Activated CD4-positive, alpha-beta T cell treated with anti-CD3 and anti-CD28 coated beads, Interleukin-2, amount 50 U/mL, for 1 hour (primary cell): Measurements from ENCODE around the gene EML1.
"Not testable (repeated sequence)": the region's sequence is repeated elsewhere in the genome, so short reads cannot be mapped to it uniquely, and the experiment has no call there.

Experiments
- DNase-seq: peaks from one replicate; pipeline ENCODE4 v3.0.0-alpha.2; 2020

The EML1 gene

GRCh38 chr14:99756796-99757195 is 36.4 kb upstream of the EML1 start:
- no peak for DNase-seq

DNA sequence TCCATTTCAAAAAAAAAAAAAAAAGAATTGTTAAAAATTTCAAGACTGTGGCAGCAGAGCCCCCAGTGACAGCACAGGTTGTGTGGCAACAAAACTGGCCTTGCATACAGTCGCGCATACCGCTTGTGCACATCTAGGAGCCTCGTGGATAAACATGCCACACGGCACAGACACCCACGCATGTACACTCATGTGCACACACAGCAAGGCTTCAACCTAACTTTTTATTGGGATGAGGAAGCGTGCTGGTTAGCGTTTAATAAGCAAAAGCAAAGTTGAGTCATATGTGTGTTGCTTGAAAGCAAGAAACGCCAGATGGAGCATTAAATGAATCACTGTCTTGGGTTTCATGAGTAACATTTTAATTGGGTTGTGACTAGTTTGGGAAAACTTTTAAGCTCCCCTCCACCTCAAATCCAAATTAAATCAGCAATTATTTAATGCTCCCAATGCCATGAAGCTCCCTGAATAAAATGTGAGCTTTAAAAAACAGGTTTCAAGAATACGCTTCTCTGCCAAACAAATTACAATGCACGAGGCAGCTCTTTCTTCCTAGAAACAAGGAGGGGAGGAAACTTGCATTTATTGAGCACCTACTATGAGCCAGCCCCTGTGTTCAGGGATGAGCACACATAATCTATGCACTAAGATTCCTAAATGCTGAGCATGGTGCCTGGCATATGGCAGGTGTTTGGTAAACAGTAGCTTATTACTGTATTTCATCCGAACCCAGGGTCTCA is 35.7 kb upstream of the EML1 start:
- DNase-seq = no peak

- DNase-seq = no peak
Observed at GRCh38 chr14:99758121-99758821, 34.9 kb upstream of the EML1 start.

DNA sequence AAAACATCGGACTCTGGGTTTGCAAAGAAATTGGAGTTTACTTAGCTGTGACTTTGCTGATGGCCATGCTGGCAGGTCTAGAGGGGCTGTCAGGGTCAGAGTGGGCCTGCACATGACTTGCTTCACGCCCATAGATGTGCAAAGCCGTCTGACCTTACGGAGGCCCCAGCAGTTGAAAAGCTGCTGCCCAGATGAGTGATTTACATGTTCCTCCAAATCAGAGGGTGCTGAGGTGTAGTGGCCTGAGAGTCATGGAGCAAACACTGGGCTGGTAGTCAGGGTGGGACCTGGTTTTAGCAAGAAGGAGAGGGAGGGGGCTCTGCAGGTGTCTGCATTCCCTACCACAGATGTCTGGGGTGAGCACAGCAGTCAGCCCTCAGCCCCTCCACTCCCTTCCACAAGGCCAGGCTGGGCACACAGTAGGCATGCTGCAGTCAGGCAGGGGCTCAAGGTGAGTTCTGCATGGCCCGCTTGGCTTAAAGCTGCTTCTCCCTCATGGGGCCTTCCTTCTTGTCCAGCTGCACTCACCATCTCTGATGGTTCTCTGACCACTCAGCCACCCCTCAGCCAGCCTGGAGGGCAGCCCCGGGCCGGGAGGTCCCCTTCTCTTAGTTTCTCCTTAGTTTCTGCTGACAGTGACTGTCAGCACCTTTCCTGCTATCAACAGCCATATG is 34.2 kb upstream of the EML1 start:
- no peak for DNase-seq

DNA sequence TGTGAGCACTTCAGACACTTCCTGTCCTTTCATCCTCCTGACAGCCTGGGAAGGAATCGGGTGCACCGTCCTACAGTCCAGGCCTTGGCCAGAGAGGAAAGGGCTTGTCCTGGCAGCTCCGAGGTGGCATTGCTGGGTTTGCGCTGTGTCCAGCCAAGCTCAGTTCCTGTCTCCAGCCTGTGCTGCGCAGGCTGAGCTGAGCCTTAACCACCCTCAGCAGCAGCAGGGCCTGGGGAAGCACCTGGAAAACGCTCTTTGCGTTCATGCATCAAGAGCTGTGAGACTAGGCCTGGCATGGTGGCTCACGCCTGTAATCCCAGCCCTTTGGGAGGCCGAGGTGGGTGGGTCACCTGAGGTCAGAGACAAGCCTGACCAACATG is 33.7 kb upstream of the EML1 start:
- no peak for DNase-seq

DNA sequence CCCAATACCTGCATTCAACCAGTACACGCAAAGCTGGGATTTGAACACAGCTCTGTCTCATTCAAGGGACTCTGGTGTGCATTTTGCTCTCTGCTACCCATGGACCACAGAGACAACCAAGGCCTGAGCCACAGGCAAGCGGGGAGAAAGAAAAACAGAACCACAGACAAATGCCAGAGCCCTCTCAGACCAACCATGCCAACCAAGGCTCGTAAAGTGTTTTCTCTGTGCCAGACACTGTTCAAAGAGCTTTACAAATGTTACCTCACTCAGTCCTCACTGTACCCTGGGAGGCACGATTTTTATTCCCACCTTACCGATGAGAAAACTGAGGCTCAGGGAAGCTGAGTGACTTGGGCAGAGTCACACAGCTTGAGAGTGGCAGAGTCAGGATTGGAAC is 32.4 kb upstream of the EML1 start:
- DNase-seq = no peak

- not testable (repeated sequence) for DNase-seq
Observed at GRCh38 chr14:99762911-99763310, 30.3 kb upstream of the EML1 start.

DNA sequence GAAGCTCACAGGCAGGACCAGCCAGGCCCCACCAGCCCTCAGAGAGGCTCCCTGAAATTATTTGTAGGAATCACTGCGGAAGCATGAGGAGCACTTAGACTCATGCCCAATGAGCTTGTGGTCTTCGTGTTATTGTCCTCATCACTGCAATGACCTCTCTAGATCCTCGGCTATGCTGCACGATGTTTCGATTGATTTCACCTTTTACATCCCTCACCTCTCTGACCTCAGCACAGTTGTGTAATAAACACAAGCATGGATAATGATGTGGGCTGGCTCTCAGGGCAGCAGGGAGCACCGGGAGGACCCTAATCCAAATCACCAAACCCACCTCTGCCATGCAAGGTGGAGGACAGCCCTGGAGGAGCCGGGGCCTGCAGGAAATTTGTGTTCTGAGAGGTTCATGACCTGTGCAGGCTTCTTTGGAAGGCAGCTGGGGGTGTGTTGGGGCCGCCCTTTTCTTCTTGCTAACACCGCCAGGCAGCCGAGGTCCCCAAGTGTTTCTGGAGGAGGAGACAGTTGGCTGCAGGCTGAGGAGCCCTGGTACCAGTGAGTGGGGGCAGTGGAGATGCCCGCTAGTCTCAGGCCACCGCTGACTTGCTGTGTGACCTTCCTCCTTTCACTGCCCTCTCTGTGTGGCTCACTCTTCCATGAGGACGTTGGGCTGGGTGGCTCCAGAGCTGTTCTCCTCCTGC is 29.5 kb upstream of the EML1 start:
- DNase-seq = no peak

DNA sequence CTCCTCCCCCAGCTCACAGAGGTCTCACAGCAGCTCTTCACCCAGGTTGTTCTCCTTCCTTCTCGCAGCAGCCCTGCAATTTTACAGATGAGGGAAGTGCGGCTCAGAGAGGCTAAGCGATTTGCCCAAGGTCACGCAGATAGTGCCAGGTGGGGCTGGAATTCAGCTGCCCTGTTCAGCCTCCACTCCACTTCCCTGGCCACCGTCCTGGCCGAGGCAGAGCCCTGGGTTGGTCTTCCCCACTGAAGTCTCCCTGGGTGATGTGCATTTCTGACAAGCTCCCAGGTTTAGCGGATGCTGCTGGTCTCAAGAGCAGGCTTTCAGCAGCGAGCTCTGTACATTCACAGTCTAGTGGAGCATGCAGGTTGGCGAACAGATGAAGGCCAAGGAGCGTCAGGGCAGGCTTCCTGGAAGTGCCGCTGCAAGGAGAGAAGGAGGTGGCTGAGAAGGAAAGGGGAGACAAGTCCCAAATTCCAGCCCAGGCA is 28.9 kb upstream of the EML1 start:
- DNase-seq = no peak

GRCh38 chr14:99768381-99768780 is 24.8 kb upstream of the EML1 start:
- DNase-seq = no peak

DNA sequence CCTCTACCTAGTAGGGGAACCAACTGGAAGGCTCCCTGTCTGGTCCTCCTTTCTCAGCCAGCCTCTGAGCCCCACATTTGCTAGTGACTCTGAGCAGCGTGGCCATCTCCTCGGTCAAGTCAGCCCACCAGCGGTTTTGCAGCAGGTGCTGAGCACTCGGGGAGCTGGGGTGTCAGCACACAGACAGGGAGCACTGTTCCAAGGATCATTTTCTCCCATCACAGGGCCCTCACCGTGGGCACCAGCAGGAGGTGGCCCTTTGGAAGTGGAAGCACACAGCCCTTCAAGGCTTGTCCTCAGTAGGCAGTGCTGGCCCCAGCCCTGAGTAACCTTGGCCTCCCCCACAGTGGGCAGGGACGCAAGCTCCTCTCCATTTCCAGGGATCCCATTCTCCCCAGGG is 24.1 kb upstream of the EML1 start:
- DNase-seq = no peak

DNA sequence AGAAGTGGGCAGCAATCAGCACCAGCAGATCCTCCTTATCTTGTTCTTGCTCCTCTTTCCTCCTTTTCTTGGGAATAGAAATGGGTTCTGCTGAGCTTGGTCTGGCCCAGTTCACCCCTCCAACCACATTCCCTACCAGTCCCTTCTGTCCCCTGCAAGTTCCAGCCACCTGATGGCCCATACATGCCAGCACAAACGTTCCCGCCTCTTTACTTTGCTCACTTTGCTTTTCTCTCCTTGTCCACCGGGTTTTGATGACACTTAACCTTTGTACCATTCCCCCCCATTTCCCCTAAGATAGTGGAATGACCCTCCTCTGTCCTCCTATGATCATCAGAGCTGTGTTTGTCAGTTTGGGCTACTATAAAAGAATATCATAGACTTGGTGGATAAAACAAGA is 23.4 kb upstream of the EML1 start:
- DNase-seq = no peak

GRCh38 chr14:99772371-99773283 is 20.6 kb upstream of the EML1 start:
- DNase-seq = no peak

DNA sequence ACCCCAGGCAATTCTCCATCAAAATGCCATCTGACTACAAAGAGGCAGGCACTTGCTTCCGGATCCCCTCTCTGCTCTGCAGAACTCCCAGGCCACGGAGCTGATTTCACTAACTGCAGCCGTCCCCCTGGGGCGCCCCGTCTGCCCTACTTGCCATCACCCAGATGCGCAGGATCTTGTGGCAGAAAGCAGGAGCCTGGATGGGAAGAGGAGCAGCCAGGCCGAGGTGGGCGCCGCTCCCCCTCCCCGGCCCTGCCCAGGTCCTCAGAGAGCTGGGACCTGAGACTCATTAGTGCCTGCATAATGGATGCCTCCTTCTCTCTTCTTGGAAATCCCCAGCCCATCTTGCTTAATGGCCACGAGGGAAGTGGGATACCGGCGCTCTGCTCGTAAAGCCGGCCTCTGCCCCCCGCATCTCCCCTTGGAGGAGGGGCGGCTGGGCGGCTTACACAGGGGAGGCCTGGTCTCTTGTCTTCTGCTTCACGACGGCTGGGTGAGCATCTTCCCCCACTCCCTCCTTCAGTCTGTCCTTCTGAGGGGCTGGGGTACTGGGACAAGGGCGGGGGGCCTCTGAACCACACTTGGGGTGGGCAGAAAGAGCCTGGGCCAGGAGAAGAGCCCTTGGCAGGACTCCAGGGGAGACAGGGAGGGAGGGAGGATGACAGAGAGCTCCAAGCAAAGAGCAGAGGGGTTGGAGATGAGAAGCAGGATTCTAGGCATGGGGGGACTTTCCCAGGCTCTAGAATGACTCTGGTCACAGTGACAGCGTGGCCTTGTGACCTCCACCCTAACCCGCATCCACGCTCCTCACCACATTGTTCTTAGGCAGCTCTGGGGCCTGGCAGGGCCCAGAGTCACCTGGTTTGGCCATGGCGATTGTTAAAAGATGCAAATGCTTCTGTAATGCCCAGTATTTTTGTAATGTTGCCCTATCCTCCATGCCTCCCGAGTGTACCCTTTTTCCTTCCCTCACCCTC is 19.4 kb upstream of the EML1 start:
- DNase-seq = no peak

- no peak for DNase-seq
Observed at GRCh38 chr14:99774556-99775307, 18.5 kb upstream of the EML1 start.

DNA sequence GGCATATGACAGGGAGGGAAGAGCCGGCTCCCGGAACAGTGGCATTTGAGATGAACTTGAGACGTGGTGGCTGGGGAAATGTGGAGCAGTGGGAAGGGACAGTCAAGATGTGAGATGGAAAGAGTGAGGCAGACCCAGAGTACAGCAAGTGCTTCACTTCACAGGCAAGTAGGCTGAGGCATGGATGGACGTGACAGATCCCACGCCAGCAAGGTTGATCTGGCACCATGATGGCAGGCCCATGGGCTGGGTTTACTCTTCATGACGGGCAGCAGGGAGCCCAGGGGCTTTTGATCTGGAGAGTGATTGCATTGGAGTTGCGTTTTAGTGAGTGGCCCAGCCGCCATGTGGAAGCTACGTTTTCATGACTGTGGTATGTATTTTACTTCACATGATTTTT is 17.9 kb upstream of the EML1 start:
- DNase-seq = no peak

GRCh38 chr14:99777951-99778350 is 15.3 kb upstream of the EML1 start:
- DNase-seq = no peak

- no peak for DNase-seq
Observed at GRCh38 chr14:99779751-99780150, 13.5 kb upstream of the EML1 start.

GRCh38 chr14:99780690-99781089 is 12.5 kb upstream of the EML1 start:
- no peak for DNase-seq

- no peak for DNase-seq
Observed at GRCh38 chr14:99781091-99781490, 12.1 kb upstream of the EML1 start.
